Gastrocnemius medialis (tissue), 4 donors: Measurements from ENCODE around the gene ARHGEF7.

ENCODE experiments used
- CTCF ChIP-seq, 5 experiments: fragments of 450-650 bp in 3 of 5; fragments of 200-600 bp in 2 of 5; sonication (generic) in 2 of 5; IDR thresholded peaks in 4 of 5; conservative IDR thresholded peaks in 1 of 5; 1 replicate in 4 of 5; 2 replicates in 1 of 5; pipeline ENCODE4 v1.5.1; 2016 to 2019; ENCODE audit warnings: antibody characterized with exemption in 5 of 5, mild to moderate bottlenecking in 3 of 5, moderate library complexity in 3 of 5
- POLR2A ChIP-seq, 2 donors: fragments of 450-650 bp; IDR thresholded peaks; one replicate each; pipeline ENCODE4 v1.6.1; 2017; ENCODE audit warnings: antibody characterized with exemption in 2 of 2, mild to moderate bottlenecking in 2 of 2, moderate library complexity in 2 of 2

GRCh38 chr13:111140562-111141105, 25.5 kb downstream of the ARHGEF7 start:
- TF ChIP-seq POLR2A (IDR thresholded peaks at IDR 0.05) (no peak), CTCF (IDR thresholded peaks at IDR 0.05 in 4 of 5, conservative IDR thresholded peaks at IDR 0.05 in 1 of 5) (no peak)
